Measurements from ENCODE around the gene BNIP2.
A peak's percentile ranks its signal among the peaks of the same experiment; 100 is the strongest.
"Not testable (repeated sequence)": the region's sequence is repeated elsewhere in the genome, so short reads cannot be mapped to it uniquely, and the experiment has no call there.

The BNIP2 gene, protein sequence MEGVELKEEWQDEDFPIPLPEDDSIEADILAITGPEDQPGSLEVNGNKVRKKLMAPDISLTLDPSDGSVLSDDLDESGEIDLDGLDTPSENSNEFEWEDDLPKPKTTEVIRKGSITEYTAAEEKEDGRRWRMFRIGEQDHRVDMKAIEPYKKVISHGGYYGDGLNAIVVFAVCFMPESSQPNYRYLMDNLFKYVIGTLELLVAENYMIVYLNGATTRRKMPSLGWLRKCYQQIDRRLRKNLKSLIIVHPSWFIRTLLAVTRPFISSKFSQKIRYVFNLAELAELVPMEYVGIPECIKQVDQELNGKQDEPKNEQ

DNA sequence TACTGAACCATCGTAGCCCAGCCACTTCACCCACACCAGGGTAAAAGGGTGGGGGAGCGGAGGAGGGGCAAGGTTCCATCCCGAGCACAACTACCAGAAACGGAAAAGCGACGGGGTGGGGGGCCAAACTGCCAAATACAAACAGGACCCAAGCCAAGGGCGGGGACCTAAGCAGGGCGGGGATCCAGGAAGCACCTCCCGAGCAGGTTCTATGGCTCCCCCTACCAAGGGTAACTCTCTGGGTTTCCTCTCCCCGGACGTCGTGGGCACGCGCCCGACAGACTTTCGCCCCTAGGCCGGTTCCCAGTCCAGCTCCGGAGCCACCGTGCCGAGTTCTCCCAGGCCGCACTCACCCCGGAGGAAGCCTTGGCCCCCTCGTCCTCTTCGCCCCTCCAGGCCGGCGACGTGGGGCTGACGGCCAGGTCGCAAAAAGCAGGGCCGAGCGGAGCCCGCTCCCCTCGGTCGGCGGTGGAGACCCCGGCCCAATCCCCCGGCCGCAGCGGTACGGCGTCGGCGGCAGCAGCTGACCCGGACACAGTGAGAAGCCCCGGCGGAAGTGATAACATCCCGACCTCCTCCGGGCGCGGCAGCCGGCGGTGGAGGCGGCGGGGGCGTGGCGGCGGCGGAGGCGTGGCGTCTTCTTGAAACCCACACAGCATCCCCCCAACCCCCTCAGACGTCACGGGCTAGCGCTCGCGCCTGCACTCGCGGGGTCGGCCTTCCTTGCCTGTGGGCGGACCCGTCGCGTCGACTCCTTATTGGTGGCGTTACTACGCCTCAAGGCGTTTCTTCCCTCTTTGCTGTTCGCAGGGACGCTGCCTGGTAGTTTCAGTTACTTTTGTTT lies at the start of gene BNIP2:
Gene BNIP2, minus strand, starts transcription at position 539 of the 844 bp plus-strand sequence. CDS start 6,863 bp downstream, outside the sequence.
- DNase-seq = peak; percentile 91

- DNase-seq = no peak
Measured at GRCh38 chr15:59738676-59739075, 49.6 kb upstream of the BNIP2 start.

DNA sequence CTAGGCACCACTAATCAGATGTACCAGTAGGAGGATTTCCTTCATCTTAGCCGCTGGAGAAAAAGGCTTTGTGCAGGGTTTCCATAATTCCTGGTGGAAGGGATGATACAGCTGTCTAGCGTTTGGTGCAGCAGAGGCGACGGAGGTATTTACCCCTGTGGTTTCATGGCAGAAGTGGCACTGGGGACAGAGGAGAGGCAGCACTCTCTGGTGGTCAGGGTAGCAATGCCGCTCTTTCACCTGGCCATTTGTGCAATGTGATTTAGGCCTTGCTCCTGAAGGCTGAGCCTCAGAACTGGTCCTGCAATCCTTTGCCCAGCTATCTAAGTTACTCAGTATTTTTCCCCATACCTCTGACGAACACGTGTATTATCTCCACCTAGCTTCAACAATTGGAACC lies 47.1 kb upstream of the BNIP2 start:
- DNase-seq = no peak

DNA sequence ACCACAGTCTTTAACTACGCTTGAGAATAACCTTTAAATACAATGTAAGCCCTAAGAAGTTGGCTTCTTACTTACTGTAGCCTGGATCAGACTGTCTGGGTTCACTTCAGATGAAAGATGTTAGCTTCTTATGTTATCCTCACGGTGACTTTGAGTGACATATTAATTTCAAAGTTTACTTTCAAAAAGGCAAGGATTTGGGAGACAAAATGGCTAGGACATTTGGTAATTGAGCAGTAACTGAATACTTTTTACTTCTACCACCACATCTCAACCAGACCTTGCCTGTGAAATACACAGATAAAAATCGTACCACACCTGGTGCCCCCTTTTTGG lies 36.0 kb upstream of the BNIP2 start:
- no peak for DNase-seq

DNA sequence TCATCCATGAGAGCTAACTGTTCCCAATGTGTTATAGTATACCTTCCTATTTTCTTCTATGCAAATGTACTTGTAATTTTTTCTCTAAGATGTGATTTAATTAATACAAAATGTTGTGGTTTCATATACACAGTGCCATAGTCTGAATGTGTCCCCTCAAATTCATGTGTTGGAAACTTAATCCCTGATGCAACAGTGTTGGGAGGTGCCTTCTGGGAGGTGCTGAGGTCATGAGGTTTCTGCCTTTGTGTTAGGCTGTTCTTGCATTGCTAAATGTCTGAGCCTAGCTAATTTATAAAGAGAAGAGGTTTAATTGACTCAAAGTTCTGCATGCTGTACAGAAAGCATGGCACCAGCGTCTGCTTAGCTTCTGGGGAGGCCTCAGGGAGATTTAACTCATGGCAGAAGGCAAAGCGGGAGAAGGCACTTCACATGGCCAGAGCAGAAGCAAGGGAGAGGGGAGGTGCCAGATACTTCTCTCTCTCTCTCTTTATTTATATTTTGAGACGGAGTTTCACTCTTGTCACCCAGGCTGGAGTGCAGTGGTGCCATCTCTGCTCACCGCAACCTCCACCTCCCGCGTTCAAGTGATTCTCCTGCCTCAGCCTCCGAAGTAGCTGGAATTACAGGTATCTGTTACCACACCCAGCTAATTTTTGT lies 34.7 kb upstream of the BNIP2 start:
- no peak for DNase-seq

- no peak for DNase-seq
Measured at GRCh38 chr15:59722476-59722875, 33.4 kb upstream of the BNIP2 start.

DNA sequence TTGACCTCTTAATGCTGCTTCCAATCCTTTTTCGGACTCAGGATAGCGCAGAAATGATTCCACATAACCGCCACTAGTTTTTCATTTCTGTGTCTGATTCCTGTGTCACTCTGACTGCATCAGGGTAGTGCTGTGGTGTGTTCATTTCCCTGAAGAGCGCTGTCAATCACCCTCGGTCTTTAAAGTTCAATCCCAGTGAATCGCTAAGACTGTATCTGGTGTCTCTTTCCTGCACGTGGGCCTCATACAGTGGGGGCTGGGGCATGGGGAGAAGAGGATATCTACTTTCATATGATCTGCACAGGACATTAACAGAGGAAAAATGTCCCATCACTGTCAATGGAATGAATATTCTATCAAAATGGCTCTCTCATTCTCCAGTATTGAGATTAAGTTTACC lies 32.9 kb upstream of the BNIP2 start:
- DNase-seq = no peak

GRCh38 chr15:59721411-59721810 lies 32.3 kb upstream of the BNIP2 start:
- DNase-seq = no peak

GRCh38 chr15:59713177-59713576 lies 24.1 kb upstream of the BNIP2 start:
- DNase-seq = no peak

- DNase-seq = no peak
Measured at GRCh38 chr15:59711451-59712243, 22.5 kb upstream of the BNIP2 start.

DNA sequence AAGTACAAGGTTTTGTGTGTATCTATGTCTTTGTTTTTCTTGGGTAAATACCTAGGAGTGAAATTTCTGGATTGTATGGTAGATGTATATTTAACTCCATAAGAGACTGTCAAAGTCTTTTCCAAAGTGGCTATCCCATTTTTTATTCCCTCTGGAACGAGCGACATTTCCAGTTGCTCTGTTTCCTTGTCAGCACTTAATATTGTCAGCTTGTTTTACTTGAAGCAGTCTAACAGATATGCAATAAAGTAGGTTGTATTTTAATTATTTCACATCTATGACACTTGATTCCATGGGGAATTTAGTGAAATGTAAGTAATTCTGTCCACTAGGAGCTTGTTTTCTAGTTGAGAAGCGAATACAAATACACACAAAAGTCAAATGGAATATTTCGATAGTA lies 18.5 kb upstream of the BNIP2 start:
- DNase-seq = no peak

GRCh38 chr15:59703979-59704796 lies 15.1 kb upstream of the BNIP2 start:
- DNase-seq = no peak

GRCh38 chr15:59702351-59702750 lies 13.2 kb upstream of the BNIP2 start:
- DNase-seq = no peak

GRCh38 chr15:59701880-59702279 lies 12.8 kb upstream of the BNIP2 start:
- DNase-seq = no peak

DNA sequence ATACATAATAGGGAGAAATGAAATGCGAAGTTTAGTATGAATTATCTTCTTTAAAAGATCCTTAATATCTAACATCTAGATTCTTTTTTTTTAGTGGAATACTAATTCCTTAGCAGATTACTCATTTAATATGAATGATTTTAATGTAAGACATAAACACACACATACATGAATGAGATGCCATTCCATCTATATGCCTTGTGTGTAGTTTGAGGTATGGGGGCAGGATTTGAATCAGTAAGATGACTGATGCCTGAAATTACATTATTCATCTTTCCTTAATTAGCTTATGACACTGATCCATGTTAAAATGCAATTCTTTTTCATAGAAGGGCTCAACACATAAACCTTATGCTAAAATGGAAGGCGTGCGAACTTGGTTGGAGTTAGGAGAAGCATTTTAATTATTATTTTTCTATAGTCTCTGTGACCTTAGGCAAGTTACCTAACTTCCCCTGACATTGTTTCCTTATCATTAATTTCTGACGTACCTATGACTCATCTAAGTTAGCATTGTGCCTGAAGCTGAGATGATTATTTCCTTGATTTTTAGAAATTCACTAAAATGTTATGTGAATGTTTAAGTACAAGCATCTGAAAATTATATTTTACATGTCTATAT lies 10.8 kb upstream of the BNIP2 start:
- no peak for DNase-seq

- DNase-seq = not testable (repeated sequence)
Measured at GRCh38 chr15:59698065-59698464, 8.9 kb upstream of the BNIP2 start.

DNA sequence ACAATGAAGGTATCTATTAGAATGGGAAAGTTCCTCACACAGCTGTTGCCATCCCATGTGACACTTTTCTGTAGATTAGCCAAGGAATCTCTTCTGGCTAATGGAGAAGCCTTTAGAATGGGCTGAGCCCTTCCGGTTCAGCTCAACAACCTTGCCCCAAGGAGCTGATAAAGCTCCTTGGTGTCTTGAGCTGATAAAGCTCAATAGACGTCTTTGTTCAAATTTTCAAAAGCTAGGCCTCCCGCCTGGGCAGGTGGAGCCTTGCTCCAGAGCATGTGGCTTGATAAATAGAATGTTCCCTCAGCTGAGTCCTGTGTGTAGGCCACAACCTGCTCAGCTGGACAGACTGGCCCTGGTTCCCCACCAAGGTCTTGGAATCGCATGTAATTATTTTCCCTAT lies 7.2 kb upstream of the BNIP2 start:
- DNase-seq = no peak

- no peak for DNase-seq
Measured at GRCh38 chr15:59694779-59695178, 5.7 kb upstream of the BNIP2 start.

DNA sequence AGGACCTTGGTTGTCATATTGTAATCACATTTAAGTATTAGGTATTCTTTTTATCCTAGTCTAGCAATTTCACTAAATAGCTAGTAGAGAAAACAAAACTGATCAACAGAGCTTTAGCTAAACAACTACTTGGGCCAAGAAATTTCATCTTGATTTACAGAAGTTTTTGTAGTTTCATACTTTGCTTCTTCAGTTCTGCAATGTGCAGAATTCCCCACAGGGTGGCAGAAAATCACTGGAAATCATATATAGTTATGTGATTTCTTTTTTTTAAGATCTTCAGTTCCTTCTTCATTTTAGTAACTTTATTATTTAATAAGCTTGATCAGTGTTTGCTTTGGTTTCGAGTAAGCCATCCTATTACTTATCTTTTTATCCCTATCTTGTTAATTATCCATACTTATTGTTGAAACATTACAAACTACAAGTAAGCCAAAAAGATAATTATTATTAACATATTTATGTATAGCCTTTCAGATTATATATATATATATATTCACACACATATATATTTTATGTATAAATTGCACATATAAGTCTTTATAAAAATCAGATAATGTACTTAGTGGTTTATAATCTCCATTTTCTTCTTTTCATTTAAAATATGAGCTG lies 2.2 kb upstream of the BNIP2 start:
- no peak for DNase-seq

- peak; percentile 7 for DNase-seq
Measured at GRCh38 chr15:59689626-59690236, 611 bp upstream of the BNIP2 start.

DNA sequence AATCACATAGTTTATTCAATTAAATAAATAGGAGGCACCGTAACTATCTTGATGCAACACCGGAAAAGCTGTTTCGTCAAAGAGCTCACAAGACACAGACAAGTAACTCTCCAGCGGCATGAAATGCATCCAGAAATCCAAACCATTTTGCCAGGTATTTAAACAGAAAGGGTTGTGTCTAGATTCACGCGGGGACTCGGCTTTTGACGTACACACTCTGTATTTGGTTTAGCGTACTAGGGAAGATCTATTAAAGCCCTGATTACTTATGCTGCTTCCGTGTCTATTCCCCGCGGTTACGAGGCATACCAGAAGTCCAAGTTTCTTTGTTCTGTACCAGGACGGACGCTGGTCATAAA lies 718 bp downstream of the BNIP2 start:
- DNase-seq = no peak
